Stimulated activated CD8-positive, alpha-beta memory T cell treated with anti-CD3 and anti-CD28 coated beads, Interleukin-15, amount 100 ng/mL, for 24 hours (primary cell): ENCODE data around the gene PTP4A1.
"Not testable (repeated sequence)": the region's sequence is repeated elsewhere in the genome, so short reads cannot be mapped to it uniquely, and the experiment has no call there.

Source experiments
- DNase-seq: peaks from one replicate; pipeline ENCODE4 v3.0.0-alpha.2; 2020; ENCODE audit warnings: low read depth

PTP4A1 gene

DNA sequence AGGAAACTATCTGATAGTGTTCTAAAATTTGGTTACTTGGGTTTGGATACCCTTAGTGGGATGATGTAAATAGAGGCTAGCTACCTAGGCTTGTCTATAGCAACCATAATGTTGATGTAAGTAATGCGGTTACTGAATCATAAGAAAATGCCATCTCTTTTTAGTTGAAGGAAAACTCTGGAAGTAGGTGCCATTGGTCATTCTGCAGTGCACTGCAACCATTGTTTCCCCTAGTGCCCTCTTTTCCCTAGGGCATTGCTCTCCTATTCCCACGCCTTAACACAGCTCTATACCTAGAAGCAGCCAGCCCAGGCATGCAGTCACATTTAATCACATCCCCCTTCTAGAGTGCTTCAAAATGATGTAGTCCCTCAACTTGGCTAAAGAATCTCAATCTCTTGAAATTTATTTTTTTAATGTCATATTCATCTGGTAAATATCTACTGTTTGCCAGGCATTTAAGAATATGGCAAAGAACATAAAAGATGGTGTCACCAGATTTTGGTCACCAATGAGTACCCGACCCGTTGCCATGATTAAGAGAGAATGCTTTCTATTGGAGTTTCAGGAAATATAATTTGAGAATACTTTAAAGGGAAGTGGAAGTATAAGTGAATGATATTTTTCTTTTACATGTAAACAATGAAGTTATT lies 10.4 kb downstream of the PTP4A1 start:
- DNase-seq: no peak

GRCh38 chr6:63584125-63584514 lies 11.8 kb downstream of the PTP4A1 start:
- DNase-seq: no peak

DNA sequence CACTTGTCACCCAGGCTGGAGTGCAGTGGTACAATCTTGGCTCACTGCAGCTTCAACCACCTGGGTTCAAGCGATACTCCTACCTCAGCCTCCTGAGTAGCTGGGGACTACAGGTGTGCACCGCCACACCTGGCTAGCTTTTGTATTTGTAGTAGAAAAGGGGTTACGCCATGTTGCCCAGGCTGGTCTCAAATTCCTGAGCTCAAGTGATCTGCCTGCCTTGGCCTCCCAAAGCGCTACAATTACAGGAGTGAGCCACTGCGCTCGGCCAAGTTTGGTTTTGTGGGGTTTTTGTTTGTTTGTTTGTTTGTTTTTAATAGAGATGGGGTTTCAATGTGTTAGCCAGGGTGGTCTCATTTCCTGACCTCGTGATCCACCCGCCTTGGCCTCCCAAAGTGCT lies 12.3 kb downstream of the PTP4A1 start:
- DNase-seq: no peak

DNA sequence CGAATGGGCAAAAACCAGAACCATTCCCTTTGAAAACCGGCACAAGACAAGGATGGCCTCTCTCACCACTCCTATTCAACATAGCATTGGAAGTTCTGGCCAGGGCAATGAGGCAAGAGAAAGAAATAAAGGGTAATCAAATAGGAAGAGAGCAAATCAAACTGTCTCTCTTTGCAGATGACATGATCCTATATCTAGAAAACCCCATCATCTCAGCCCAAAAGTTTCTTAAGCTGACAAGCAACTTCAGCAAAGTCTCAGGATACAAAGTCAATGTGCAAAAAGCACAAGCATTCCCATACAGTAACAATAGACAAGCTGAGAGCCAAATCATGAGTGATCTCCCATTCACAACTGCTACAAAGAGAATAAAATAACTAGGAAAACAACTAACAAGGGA lies 13.4 kb downstream of the PTP4A1 start:
- DNase-seq: not testable (repeated sequence)

DNA sequence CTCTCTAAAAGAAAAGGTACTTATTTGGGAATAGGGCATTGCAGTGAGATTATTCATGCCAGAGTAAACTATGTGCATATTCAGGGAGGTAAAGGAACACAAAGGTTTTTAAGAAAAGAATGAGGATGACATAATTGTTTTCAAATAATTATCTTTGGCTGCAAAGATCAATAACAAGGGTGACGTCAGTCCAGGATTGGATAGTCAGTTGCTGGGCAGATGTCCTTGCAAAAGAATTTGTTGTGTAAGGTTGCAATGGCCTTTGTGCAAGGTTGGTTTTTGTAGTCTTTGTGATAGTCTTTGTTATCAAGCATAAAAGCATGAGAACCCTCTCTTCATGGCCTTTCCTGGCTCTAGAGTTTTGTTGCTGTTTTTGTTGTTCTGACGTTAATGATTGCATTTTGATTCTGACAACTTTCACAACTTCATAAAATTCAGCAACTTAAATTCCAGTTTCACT lies 17.7 kb downstream of the PTP4A1 start:
- DNase-seq: no peak

- DNase-seq: no peak
Measured at GRCh38 chr6:63592886-63593285, 20.6 kb downstream of the PTP4A1 start.

- no peak for DNase-seq
Measured at GRCh38 chr6:63597141-63598048, 25.1 kb downstream of the PTP4A1 start.

- peak; percentile 10 for DNase-seq
Measured at GRCh38 chr6:63598049-63599036, 26.1 kb downstream of the PTP4A1 start.

- DNase-seq: no peak
Measured at GRCh38 chr6:63599243-63599642, 27.0 kb downstream of the PTP4A1 start.

- no peak for DNase-seq
Measured at GRCh38 chr6:63600136-63600535, 27.9 kb downstream of the PTP4A1 start.

- no peak for DNase-seq
Measured at GRCh38 chr6:63609231-63609630, 37.0 kb downstream of the PTP4A1 start.

- no peak for DNase-seq
Measured at GRCh38 chr6:63610944-63611343, 38.7 kb downstream of the PTP4A1 start.

DNA sequence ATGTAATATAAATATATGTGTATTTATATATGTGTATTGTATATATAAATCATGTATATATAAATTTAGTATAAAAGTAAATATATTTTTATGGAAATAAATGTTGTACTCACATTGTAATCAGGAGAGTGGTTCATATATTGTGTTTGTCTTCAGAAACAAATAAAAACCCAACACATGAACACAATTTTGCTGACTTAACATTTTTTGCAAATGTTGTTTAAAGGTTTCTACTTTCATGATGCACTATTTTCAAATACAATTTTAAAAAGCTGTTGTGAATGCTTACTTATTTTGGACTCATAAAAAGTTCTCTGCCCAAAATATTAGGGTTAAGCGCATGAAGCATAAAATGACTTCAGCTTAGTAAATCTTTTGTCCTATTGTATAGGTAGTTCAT lies 39.3 kb downstream of the PTP4A1 start:
- no peak for DNase-seq

DNA sequence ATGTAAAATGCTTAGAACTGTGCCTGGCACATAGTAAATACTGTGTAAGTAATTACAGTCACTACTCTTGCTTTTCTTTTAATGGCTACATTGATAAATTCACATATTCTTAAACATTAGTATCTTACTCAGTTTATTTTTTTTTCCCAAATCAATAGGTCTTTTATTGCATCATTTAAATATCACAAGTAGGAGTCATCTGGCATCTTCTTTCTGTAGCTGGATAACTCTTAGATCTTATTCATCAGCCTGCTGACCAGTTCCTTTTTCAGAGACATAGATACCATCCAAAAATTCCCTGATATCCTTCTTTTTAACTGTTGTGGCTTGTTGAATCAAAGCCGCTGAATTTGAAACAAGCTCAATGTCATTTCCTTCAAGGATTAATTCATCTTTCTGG lies 43.3 kb downstream of the PTP4A1 start:
- no peak for DNase-seq
